ENCODE data around the gene TCTN2. TPM values are rescaled to one million over a fixed set of nuclear protein-coding genes. Genes with fewer than 3 reads are reported as not detected.

TCTN2 gene
- total RNA-seq, 2 experiments from 2014 or later = 2.9 to 3.4 TPM

GRCh38 chr12:123723011-123723410 is 52.1 kb downstream of the TCTN2 start:
- Mint-ChIP-seq H3K36me3 (ENCODE audit: low read depth) (peaks cover 49% of the 10 kb centered on the region), H3K4me1 (ENCODE audit: low read depth) (peaks cover 37% of the 10 kb centered on the region), H3K4me3 (no peak overlapping the region), H3K9me3 (ENCODE audit: insufficient read depth) (no peaks in the 10 kb centered on the region), H3K27ac (no peak overlapping the region), H3K27me3 (ENCODE audit: low read depth) (no peaks in the 10 kb centered on the region)
- POLR2A ChIA-PET = no interaction called here
- DNase-seq = no peak
- CTCF ChIA-PET = interaction anchor here (1.1 kb wide), 1 partner anchor 10 kb away, joined by 5 read pairs; the partner anchor contains the start of gene ATP6V0A2
- ATAC-seq = no peak

- ChIA-PET CTCF (interaction anchor here (3.4 kb wide), 1 partner anchor 10 kb away, joined by 21 read pairs; the partner anchor contains the start of gene ATP6V0A2), POLR2A (interaction anchor here (0.7 to 1.8 kb wide), 4 partner anchors 10 to 489 kb away, joined by 3 to 7 read pairs (median 5); partner anchors contain the start of gene ATP6V0A2)
- Mint-ChIP-seq H3K9me3 (ENCODE audit: insufficient read depth) (no peaks in the 10 kb centered on the region), H3K4me1 (ENCODE audit: low read depth) (peaks cover 37% of the 10 kb centered on the region), H3K36me3 (ENCODE audit: low read depth) (peaks cover 54% of the 10 kb centered on the region), H3K27ac (peak overlapping the region; percentile 64), H3K4me3 (no peak overlapping the region), H3K27me3 (ENCODE audit: low read depth) (no peaks in the 10 kb centered on the region)
- DNase-seq (no peak), ATAC-seq (peak; percentile 57)
Measured at GRCh38 chr12:123723765-123724164, 52.9 kb downstream of the TCTN2 start.

GRCh38 chr12:123726244-123726643 is 55.3 kb downstream of the TCTN2 start:
- ATAC-seq (no peak), DNase-seq (no peak)
- H3K4me1 Mint-ChIP-seq (ENCODE audit: low read depth) = peaks cover 23% of the 10 kb centered on the region
- no peaks in the 10 kb centered on the region for H3K27me3 Mint-ChIP-seq (ENCODE audit: low read depth)
- ChIA-PET CTCF (interaction anchor here (1.2 to 3.4 kb wide), 2 partner anchors 9 to 13 kb away, joined by 3 to 21 read pairs; partner anchors contain the start of gene ATP6V0A2), POLR2A (interaction anchor here (0.7 kb wide), 1 partner anchor 13 kb away, joined by 3 read pairs; no protein-coding TSS in a partner anchor)
- no peak overlapping the region for H3K27ac Mint-ChIP-seq
- H3K36me3 Mint-ChIP-seq (ENCODE audit: low read depth) = peaks cover 58% of the 10 kb centered on the region
- no peaks in the 10 kb centered on the region for H3K9me3 Mint-ChIP-seq (ENCODE audit: insufficient read depth)
- H3K4me3 Mint-ChIP-seq = no peak overlapping the region

GRCh38 chr12:123726962-123727361 is 56.0 kb downstream of the TCTN2 start:
- H3K9me3 Mint-ChIP-seq (ENCODE audit: insufficient read depth) = no peaks in the 10 kb centered on the region
- H3K4me3 Mint-ChIP-seq = no peak overlapping the region
- H3K36me3 Mint-ChIP-seq (ENCODE audit: low read depth) = peaks cover 62% of the 10 kb centered on the region
- ChIA-PET CTCF (no interaction called here), POLR2A (no interaction called here)
- DNase-seq = no peak
- peaks cover 22% of the 10 kb centered on the region for H3K4me1 Mint-ChIP-seq (ENCODE audit: low read depth)
- H3K27ac Mint-ChIP-seq = no peak overlapping the region
- no peaks in the 10 kb centered on the region for H3K27me3 Mint-ChIP-seq (ENCODE audit: low read depth)
- ATAC-seq = no peak

- CTCF ChIA-PET = no interaction called here
- peaks cover 15% of the 10 kb centered on the region for H3K4me1 Mint-ChIP-seq (ENCODE audit: low read depth)
- POLR2A ChIA-PET = interaction anchor here (0.5 kb wide), 1 partner anchor 73 kb away, joined by 3 read pairs; no protein-coding TSS in a partner anchor
- DNase-seq = no peak
- H3K9me3 Mint-ChIP-seq (ENCODE audit: insufficient read depth) = no peaks in the 10 kb centered on the region
- no peaks in the 10 kb centered on the region for H3K27me3 Mint-ChIP-seq (ENCODE audit: low read depth)
- no peak overlapping the region for H3K27ac Mint-ChIP-seq
- H3K36me3 Mint-ChIP-seq (ENCODE audit: low read depth) = peaks cover 65% of the 10 kb centered on the region
- no peak overlapping the region for H3K4me3 Mint-ChIP-seq
- ATAC-seq = no peak
Measured at GRCh38 chr12:123727878-123728277, 57.0 kb downstream of the TCTN2 start.

GRCh38 chr12:123731596-123731995 is 60.7 kb downstream of the TCTN2 start:
- Mint-ChIP-seq H3K27ac (no peak overlapping the region), H3K9me3 (ENCODE audit: insufficient read depth) (no peaks in the 10 kb centered on the region), H3K4me3 (no peak overlapping the region), H3K36me3 (ENCODE audit: low read depth) (peaks cover 75% of the 10 kb centered on the region), H3K27me3 (ENCODE audit: low read depth) (no peaks in the 10 kb centered on the region), H3K4me1 (ENCODE audit: low read depth) (peaks cover 4% of the 10 kb centered on the region)
- ChIA-PET POLR2A (no interaction called here), CTCF (no interaction called here)
- ATAC-seq (no peak), DNase-seq (no peak)

GRCh38 chr12:123732251-123732650 is 61.3 kb downstream of the TCTN2 start:
- no peaks in the 10 kb centered on the region for H3K27me3 Mint-ChIP-seq (ENCODE audit: low read depth)
- H3K4me3 Mint-ChIP-seq = no peak overlapping the region
- POLR2A ChIA-PET = no interaction called here

GRCh38 chr12:123733229-123733628 is 62.3 kb downstream of the TCTN2 start:
- no peak overlapping the region for H3K4me3 Mint-ChIP-seq
- ChIA-PET POLR2A (interaction anchor here (1.1 kb wide), 1 partner anchor 20 kb away, joined by 3 read pairs; no protein-coding TSS in a partner anchor), CTCF (no interaction called here)
- ATAC-seq (no peak), DNase-seq (no peak)
- H3K27ac Mint-ChIP-seq = no peak overlapping the region
- H3K4me1 Mint-ChIP-seq (ENCODE audit: low read depth) = peaks cover 12% of the 10 kb centered on the region
- H3K9me3 Mint-ChIP-seq (ENCODE audit: insufficient read depth) = no peaks in the 10 kb centered on the region
- peaks cover 74% of the 10 kb centered on the region for H3K36me3 Mint-ChIP-seq (ENCODE audit: low read depth)
- no peaks in the 10 kb centered on the region for H3K27me3 Mint-ChIP-seq (ENCODE audit: low read depth)

More at GRCh38 chr12:123732251-123732650, 61.3 kb downstream of the TCTN2 start:
- CTCF ChIA-PET = no interaction called here
- Mint-ChIP-seq H3K27ac (no peak overlapping the region), H3K4me1 (ENCODE audit: low read depth) (peaks cover 9% of the 10 kb centered on the region), H3K9me3 (ENCODE audit: insufficient read depth) (no peaks in the 10 kb centered on the region), H3K36me3 (ENCODE audit: low read depth) (peaks cover 74% of the 10 kb centered on the region)
- no peak for ATAC-seq
- DNase-seq = no peak

- H3K4me1 Mint-ChIP-seq (ENCODE audit: low read depth) = peaks cover 12% of the 10 kb centered on the region
- H3K27me3 Mint-ChIP-seq (ENCODE audit: low read depth) = no peaks in the 10 kb centered on the region
- ATAC-seq (no peak), DNase-seq (no peak)
- ChIA-PET POLR2A (interaction anchor here (0.9 to 1.1 kb wide), 2 partner anchors 19 to 21 kb away, joined by 3 read pairs; no protein-coding TSS in a partner anchor), CTCF (interaction anchor here (1.2 kb wide), 1 partner anchor 16 kb away, joined by 3 read pairs; no protein-coding TSS in a partner anchor)
- no peak overlapping the region for H3K4me3 Mint-ChIP-seq
- H3K9me3 Mint-ChIP-seq (ENCODE audit: insufficient read depth) = no peaks in the 10 kb centered on the region
- H3K27ac Mint-ChIP-seq = no peak overlapping the region
- peaks cover 73% of the 10 kb centered on the region for H3K36me3 Mint-ChIP-seq (ENCODE audit: low read depth)
Measured at GRCh38 chr12:123734268-123734667, 63.4 kb downstream of the TCTN2 start.

GRCh38 chr12:123741937-123742572 is 71.1 kb downstream of the TCTN2 start:
- H3K4me3 Mint-ChIP-seq = peak overlapping the region; percentile 61
- H3K36me3 Mint-ChIP-seq (ENCODE audit: low read depth) = peaks cover 74% of the 10 kb centered on the region
- CTCF ChIA-PET = interaction anchor here (0.8 kb wide), 1 partner anchor 30 kb away, joined by 3 read pairs; the partner anchor contains the start of gene ATP6V0A2
- peak; percentile 73 for DNase-seq
- no peaks in the 10 kb centered on the region for H3K27me3 Mint-ChIP-seq (ENCODE audit: low read depth)
- H3K27ac Mint-ChIP-seq = peak overlapping the region; percentile 96
- no peaks in the 10 kb centered on the region for H3K9me3 Mint-ChIP-seq (ENCODE audit: insufficient read depth)
- H3K4me1 Mint-ChIP-seq (ENCODE audit: low read depth) = peaks cover 25% of the 10 kb centered on the region
- peak; percentile 79 for ATAC-seq
- POLR2A ChIA-PET = interaction anchor here (1.1 kb wide), 2 partner anchors 29 to 30 kb away, joined by 4 read pairs; partner anchors contain the start of gene ATP6V0A2

GRCh38 chr12:123743002-123743401 is 72.1 kb downstream of the TCTN2 start:
- Mint-ChIP-seq H3K4me3 (peak overlapping the region; percentile 2), H3K9me3 (ENCODE audit: insufficient read depth) (no peaks in the 10 kb centered on the region), H3K4me1 (ENCODE audit: low read depth) (peaks cover 24% of the 10 kb centered on the region), H3K36me3 (ENCODE audit: low read depth) (peaks cover 72% of the 10 kb centered on the region), H3K27me3 (ENCODE audit: low read depth) (no peaks in the 10 kb centered on the region), H3K27ac (peak overlapping the region; percentile 83)
- CTCF ChIA-PET = no interaction called here
- DNase-seq (peak; percentile 30), ATAC-seq (peak; percentile 42)
- POLR2A ChIA-PET = no interaction called here

GRCh38 chr12:123744836-123745235 is 73.9 kb downstream of the TCTN2 start:
- peaks cover 72% of the 10 kb centered on the region for H3K36me3 Mint-ChIP-seq (ENCODE audit: low read depth)

More at GRCh38 chr12:123744836-123745235, 73.9 kb downstream of the TCTN2 start:
- H3K27ac Mint-ChIP-seq = no peak overlapping the region
- H3K9me3 Mint-ChIP-seq (ENCODE audit: insufficient read depth) = no peaks in the 10 kb centered on the region
- DNase-seq (no peak), ATAC-seq (no peak)
- H3K4me1 Mint-ChIP-seq (ENCODE audit: low read depth) = peaks cover 24% of the 10 kb centered on the region
- no peaks in the 10 kb centered on the region for H3K27me3 Mint-ChIP-seq (ENCODE audit: low read depth)
- ChIA-PET POLR2A (interaction anchor here (0.8 to 1.4 kb wide), 3 partner anchors 9 to 33 kb away, joined by 3 to 4 read pairs (median 3); partner anchors contain the start of gene ATP6V0A2), CTCF (interaction anchor here (1.1 to 1.3 kb wide), 2 partner anchors 24 to 31 kb away, joined by 3 to 5 read pairs; no protein-coding TSS in a partner anchor)
- H3K4me3 Mint-ChIP-seq = no peak overlapping the region
